Colonic mucosa (tissue), 4 donors: ENCODE results near the gene NMBR. TPM values are rescaled to one million over a fixed set of nuclear protein-coding genes. Genes with fewer than 3 reads are reported as not detected.

ENCODE experiments used
- DNase-seq: peaks from one replicate; pipeline ENCODE4 v3.0.0-alpha.2; 2020
- H3K27ac ChIP-seq: fragments of 200-600 bp; one replicate; pipeline ENCODE4 v1.8.0; 2021
- H3K27me3 ChIP-seq: fragments of 200-600 bp; one replicate; pipeline ENCODE4 v1.8.0; 2021
- H3K36me3 ChIP-seq: fragments of 200-600 bp; one replicate; pipeline ENCODE4 v1.8.0; 2021
- H3K4me1 ChIP-seq: fragments of 200-600 bp; one replicate; pipeline ENCODE4 v1.8.0; 2021; ENCODE audit warnings: mild to moderate bottlenecking
- H3K4me3 ChIP-seq: fragments of 200-600 bp; one replicate; pipeline ENCODE4 v1.8.0; 2021
- H3K9ac ChIP-seq, 2 donors: one replicate each; pipeline ENCODE4 v1.7.0; 2013; ENCODE audit warnings: control low read depth in 2 of 2, low read depth in 2 of 2, low read length in 2 of 2
- H3K9me3 ChIP-seq: fragments of 200-600 bp; one replicate; pipeline ENCODE4 v1.8.0; 2021
- intact Hi-C: fragments of 100-400 bp; cut with DNase I; formaldehyde crosslinking; loops from one replicate; pipeline ENCODE4 v1.14.1; 2022
- total RNA-seq, 2 donors: library from RNA; stranded (reverse); fragmentation: NEBNext Ultra II Directional in 1 of 2; extraction: Animal tissue kit (Norgen Biotek cat#: 25700) in 1 of 2; gene quantifications; one replicate each; pipeline ENCODE4 v1.2.1, GENCODE V29; 2021
- TF ChIP-seq, protein P1 (sequence below): fragments of 200-600 bp; IDR thresholded peaks from one replicate; pipeline ENCODE4 v1.8.0; 2022; ENCODE audit warnings: antibody characterized with exemption, mild to moderate bottlenecking
- donor health status: healthy.
- donor health status: DM: no; HTN: no; CAD: no.
- donor health status: DM: no; HTN: no; CAD: no.

NMBR gene
- total RNA-seq, 2 donors from 2014 or later, result not detected

DNA sequence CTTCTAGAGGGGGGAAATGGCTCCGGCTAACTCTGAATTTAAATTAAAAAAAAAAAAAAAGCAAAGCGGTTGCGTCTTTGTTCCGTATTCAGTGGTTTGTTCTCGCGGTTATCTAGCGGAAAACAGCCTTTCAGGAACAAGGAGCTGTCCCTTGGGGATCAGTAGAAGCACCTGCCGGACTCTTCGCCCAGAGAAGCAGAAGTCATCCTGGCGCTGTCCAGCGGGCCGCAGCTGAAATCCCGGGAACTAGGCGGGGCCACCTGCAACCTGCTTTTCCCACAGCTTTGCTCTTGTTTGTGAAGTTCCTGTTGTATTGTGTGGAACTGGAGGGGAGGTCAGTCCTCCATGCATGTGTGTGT lies 58.1 kb downstream of the NMBR start:
- no peaks in the 10 kb centered on the region for H3K27me3 ChIP-seq
- no peaks in the 10 kb centered on the region for H3K4me1 ChIP-seq
- TF ChIP-seq, protein P1, sequence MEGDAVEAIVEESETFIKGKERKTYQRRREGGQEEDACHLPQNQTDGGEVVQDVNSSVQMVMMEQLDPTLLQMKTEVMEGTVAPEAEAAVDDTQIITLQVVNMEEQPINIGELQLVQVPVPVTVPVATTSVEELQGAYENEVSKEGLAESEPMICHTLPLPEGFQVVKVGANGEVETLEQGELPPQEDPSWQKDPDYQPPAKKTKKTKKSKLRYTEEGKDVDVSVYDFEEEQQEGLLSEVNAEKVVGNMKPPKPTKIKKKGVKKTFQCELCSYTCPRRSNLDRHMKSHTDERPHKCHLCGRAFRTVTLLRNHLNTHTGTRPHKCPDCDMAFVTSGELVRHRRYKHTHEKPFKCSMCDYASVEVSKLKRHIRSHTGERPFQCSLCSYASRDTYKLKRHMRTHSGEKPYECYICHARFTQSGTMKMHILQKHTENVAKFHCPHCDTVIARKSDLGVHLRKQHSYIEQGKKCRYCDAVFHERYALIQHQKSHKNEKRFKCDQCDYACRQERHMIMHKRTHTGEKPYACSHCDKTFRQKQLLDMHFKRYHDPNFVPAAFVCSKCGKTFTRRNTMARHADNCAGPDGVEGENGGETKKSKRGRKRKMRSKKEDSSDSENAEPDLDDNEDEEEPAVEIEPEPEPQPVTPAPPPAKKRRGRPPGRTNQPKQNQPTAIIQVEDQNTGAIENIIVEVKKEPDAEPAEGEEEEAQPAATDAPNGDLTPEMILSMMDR, result no peak
- H3K4me3 ChIP-seq, result no peak overlapping the region
- H3K27ac ChIP-seq, result no peak overlapping the region
- intact Hi-C loops, result no loop called here
- DNase-seq, result no peak
- no peaks in the 10 kb centered on the region for H3K9me3 ChIP-seq
- H3K36me3 ChIP-seq, result no peaks in the 10 kb centered on the region
- no peak overlapping the region for H3K9ac ChIP-seq

DNA sequence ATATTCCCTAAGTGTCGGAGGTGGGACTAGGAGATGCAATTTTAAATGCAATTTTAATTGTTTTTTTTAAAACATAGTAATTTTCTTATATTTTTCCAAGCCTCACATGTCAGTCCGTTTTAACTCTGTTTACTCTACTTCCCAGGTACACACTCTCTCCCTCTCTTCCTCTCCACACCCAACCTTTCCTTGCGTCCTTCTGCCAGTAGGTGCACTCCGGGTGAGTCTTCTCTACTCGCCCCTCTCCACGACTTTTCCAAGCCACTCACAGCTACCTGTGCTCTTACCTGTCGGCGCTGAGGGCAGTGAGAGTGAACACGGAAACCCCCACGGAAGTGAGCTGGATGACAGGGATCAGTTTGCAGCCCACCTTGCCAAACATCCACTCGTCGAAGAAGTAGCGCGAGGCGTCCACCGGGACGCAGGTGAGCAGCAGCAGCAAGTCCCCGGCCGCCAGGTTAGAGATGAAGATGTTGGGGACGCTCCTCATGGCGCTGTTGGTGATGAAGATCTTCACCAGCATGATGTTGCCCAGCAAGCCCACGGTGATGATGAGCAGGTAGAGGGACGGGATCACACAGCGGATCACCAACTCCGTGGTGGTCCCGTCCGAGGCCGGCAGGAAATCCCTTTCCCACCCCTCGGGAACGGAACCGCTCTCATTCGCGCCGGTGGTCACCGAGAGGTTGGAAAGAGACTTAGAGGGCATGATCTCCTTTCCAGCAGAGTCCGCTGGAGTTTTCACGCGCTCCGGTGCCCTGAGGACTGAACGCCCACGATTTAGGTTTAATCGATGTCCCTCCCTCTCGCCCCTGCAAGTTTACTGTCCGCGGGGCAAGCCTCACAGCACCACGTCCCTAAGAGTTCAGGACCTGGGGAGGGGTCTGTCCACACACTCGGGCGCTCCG lies 58.7 kb downstream of the NMBR start:
- TF ChIP-seq, protein P1, result no peak
- no peak overlapping the region for H3K27ac ChIP-seq
- no peaks in the 10 kb centered on the region for H3K4me1 ChIP-seq
- DNase-seq, result no peak
- H3K9ac ChIP-seq, result no peak overlapping the region
- intact Hi-C loops, result no loop called here
- H3K4me3 ChIP-seq, result no peak overlapping the region
- H3K9me3 ChIP-seq, result no peaks in the 10 kb centered on the region
- no peaks in the 10 kb centered on the region for H3K36me3 ChIP-seq
- no peaks in the 10 kb centered on the region for H3K27me3 ChIP-seq

DNA sequence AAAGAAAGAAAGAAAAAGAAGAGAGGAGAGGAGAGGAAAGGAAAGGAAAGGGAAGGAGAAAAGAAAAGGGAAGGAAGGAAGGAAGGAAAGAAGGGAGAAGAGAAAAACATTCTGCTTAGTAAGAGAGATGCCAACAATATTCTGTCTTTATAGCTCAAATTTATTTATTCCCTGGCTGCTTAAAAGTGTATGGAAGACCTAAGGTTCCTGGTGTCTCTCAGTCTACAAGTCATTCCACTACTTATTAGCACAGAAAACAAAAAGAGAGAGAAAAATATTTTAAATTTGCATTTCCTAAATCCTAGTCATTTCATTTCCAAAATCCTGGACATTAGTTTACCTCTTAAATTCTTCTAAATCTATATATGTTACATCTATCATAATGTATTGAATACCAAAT lies 67.8 kb downstream of the NMBR start:
- Histone ChIP-seq H3K4me1 (no peaks in the 10 kb centered on the region), H3K9me3 (no peaks in the 10 kb centered on the region), H3K27me3 (no peaks in the 10 kb centered on the region), H3K9ac (no peak overlapping the region), H3K27ac (no peak overlapping the region), H3K36me3 (no peaks in the 10 kb centered on the region), H3K4me3 (no peak overlapping the region)
- no peak for DNase-seq
- intact Hi-C loops, result no loop called here
- TF ChIP-seq, protein P1, result no peak

DNA sequence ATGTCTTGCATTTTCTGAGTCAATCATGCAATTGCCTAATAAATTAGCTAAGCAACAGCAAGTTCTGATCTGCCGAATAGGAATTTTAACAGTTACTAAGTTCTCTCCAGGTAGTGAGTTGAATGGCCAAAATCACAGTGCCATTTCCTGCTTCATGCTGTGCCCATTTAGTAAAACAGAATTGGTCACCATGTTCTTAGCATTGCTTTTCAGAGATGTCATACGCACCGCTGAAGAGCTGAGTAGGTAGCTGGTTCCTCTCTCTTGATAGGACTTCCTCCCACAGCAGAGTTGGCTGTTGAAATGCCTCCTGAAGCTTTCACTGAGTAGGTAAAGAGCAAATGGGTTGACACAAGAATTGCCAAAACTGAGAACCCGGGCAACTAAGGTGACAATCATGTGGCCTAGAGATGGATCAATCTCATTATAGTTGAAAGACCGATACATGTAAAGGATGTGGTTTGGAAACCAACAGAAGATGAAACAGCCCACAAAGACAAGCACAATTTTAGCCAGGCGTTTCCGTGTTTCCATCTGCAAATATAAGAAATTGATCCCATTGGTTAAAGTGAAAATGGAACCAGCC lies 71.3 kb downstream of the NMBR start:
- Histone ChIP-seq H3K27ac (no peak overlapping the region), H3K9me3 (no peaks in the 10 kb centered on the region), H3K4me1 (no peaks in the 10 kb centered on the region), H3K36me3 (no peaks in the 10 kb centered on the region), H3K4me3 (no peak overlapping the region), H3K9ac (no peak overlapping the region), H3K27me3 (no peaks in the 10 kb centered on the region)
- intact Hi-C loops, result no loop called here
- DNase-seq, result no peak
- TF ChIP-seq, protein P1, result no peak

DNA sequence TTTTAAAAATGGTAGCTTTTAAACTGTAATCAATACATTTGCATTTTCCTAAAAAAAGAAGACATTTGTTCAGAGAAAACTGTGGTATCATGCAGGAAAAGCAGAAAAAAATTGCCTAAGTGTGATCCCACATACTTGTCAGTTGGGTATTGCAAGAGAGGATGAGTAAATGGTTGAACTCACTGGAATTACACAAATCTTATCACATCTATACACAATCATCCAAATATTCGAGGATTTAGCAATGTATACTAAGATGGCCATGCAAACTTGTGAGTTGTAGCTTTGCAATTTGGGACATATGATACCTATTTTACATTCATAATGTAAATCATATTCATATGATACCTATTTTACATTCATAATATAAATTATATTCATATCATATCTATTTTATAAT lies 72.4 kb downstream of the NMBR start:
- Histone ChIP-seq H3K4me1 (no peaks in the 10 kb centered on the region), H3K9ac (no peak overlapping the region), H3K36me3 (no peaks in the 10 kb centered on the region), H3K4me3 (no peak overlapping the region), H3K27ac (no peak overlapping the region), H3K9me3 (no peaks in the 10 kb centered on the region), H3K27me3 (no peaks in the 10 kb centered on the region)
- TF ChIP-seq, protein P1, result no peak
- intact Hi-C loops, result no loop called here
- no peak for DNase-seq
